Epidermal melanocyte (primary cell): Measurements from ENCODE around the gene GAPDH.
"Not testable (repeated sequence)": the region's sequence is repeated elsewhere in the genome, so short reads cannot be mapped to it uniquely, and the experiment has no call there.

Experiments
- DNase-seq: peaks from one replicate; pipeline ENCODE4 v3.0.0; 2011; ENCODE audit warnings: low spot score; ENCODE audit not compliant: insufficient read length

The GAPDH gene

DNA sequence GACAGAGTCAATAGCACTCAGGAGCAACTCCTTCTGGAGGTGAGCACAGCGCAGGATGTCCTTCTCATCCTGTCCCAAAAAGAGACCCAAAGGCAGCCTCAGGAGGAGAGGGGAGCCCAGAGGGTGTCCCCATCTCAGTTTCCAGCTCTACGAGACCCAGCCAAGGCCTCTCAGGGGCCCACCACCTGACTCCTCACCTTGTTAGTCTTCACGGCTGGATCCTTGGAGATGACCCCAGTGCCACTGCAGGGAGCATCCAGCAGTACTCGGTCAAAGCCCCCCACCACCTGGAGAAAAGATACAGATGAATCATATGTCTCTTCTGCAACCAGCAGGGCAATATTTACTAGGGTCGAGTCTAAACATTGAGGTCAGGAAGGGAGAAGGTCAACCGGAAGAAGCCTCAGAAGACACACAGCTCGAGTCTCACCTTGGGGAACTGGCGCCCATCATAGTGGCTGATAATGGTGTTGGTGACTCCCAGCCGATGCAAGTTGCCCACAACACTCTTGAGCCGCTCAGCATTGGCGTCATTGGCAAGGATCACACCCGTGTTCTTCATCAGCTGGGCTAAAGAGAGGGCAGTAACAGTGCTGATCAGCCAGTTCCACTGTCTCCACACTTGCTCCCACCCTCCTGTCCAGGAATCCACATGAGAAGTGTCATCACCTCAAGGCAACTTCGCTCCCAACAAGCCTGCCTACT lies 26.3 kb downstream of the GAPDH start:
- DNase-seq, result no peak

GRCh38 chr12:6562881-6563280 lies 28.6 kb downstream of the GAPDH start:
- no peak for DNase-seq

- no peak for DNase-seq
Measured at GRCh38 chr12:6563448-6564050, 29.2 kb downstream of the GAPDH start.

DNA sequence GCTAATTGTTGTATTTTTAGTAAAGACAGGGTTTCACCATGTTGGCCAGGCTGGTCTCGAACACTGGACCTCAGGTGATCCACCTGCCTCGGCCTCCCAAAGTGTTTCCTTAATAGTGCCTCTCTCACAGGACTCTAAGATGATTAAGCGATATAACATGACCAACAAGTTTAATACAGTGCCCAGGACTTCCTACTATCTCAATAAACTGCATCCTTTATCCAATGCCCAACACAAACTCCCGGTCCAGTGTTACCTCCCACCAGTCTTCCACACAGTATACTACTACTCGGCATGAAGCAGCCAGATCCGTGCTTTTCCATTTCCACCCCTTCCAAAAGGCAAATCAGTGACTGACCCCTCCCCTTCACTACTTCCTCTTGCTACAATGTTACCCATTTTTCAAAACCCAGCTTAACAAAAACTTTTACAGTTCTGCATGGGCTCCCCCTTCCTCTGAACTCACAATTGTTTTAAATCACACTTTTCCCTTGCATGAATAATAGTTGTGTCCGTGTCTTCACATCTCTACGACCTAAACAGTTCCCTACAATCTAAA lies 32.9 kb downstream of the GAPDH start:
- no peak for DNase-seq

GRCh38 chr12:6569312-6569711 lies 35.0 kb downstream of the GAPDH start:
- no peak for DNase-seq

GRCh38 chr12:6569786-6570185 lies 35.5 kb downstream of the GAPDH start:
- DNase-seq, result no peak

DNA sequence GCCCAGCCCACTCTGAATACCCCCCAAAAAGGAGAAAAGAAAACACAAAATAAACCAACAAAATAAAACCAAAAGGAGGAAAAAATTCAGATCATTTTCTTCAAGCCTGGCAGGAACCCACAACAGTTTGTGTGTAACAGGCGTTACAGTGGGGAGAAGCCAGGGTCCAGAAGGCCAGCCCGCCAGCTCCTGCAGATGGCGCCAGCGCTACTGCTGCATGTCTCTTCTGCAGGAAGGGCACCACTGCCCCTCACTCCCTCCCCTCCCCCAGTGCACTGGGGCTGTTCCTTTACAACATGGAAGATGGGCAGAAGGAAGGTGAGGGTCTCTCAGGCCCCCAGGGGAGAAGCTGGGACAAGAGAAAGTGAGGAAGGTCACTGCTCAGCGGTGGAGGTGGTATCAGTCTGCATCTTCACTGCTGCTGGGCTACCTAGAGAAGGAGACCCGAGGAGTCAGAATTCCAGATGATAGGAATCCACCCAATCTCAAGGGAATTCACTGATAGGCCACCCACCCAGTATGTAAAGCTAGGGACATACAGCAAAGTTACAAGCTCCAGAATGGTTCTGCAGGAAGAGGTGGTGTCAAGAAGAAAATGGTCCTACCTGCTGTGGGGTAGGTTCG lies 36.1 kb downstream of the GAPDH start:
- no peak for DNase-seq

DNA sequence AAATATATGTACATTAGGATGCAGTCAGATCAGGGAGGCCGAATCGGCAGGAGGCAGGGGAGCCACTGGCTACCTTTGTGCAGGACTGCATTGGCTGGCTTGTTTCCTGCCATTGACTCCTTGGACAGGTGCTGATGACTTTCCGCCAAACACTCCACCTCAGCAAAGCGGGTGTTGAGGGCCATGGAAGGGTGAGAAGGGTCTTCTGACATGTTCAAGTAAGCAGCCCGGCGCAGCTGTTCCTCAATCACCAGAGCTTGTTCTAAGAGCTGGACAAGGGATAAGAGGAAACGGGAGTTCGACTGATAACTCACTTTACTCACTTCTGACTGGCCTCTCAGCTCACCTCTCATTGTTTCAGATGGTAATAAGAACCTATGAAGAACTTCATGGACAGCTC lies 38.7 kb downstream of the GAPDH start:
- DNase-seq, result no peak

- no peak for DNase-seq
Measured at GRCh38 chr12:6574576-6575295, 40.4 kb downstream of the GAPDH start.

GRCh38 chr12:6575648-6576047 lies 41.3 kb downstream of the GAPDH start:
- DNase-seq, result no peak

- DNase-seq, result no peak
Measured at GRCh38 chr12:6582196-6582595, 47.9 kb downstream of the GAPDH start.

DNA sequence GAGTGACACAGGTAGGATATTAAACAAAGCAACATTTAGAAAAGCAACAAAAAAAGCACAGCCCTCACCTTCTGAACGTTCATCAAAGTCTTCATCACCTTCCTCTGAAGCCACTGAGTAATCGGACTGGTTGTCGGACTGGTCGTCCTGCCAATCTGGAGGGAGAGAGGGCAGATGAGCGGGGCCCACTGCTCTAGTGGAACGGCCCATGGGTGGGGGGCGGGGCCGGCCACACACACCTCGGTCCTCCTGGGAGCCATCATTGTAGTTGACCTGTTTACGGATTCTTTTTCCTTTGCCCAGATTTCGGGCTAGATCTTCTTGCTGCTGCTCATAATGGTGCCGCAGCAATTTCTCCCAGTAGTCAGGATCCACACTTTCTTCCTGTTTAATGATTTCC lies 48.6 kb downstream of the GAPDH start:
- no peak for DNase-seq

- DNase-seq, result no peak
Measured at GRCh38 chr12:6584293-6584692, 50.0 kb downstream of the GAPDH start.

- DNase-seq, result not testable (repeated sequence)
Measured at GRCh38 chr12:6586569-6586968, 52.3 kb downstream of the GAPDH start.
